ENCODE results near the gene SFXN5.

DNA sequence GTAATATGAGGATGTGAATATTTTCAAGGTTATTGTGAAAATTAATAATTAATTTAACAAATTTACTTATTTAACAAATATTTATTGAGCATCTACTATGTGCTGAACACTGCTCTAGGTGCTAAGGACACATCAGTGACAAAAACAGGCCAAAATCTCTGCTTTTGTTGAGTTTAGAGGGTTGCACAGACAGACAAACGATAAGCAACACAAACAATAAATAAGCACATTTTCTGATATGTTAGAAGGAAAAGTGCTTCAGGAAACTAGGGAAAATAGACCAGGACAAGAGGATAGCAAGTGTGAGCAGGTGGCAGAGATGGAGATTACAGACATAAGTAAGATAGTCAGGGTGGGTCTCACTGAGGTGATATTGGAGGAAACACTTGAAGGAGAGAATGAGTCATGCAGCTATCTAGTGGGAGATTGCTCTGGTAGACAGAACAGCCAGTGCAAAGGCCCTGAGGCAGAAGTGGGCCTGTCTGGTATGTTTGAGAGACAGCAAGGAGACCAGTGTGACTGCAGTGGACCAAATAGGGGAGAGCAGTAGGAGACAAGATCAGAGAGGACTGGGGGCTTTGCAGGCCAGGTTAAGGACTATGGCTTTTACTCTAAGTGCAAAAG lies 38.3 kb downstream of the SFXN5 start:
- TF ChIP-seq EZH2 (IDR thresholded peaks at IDR 0.05; ENCODE audit: low read length, missing control alignments) = no peak
- TF ChIP-seq, protein P1, sequence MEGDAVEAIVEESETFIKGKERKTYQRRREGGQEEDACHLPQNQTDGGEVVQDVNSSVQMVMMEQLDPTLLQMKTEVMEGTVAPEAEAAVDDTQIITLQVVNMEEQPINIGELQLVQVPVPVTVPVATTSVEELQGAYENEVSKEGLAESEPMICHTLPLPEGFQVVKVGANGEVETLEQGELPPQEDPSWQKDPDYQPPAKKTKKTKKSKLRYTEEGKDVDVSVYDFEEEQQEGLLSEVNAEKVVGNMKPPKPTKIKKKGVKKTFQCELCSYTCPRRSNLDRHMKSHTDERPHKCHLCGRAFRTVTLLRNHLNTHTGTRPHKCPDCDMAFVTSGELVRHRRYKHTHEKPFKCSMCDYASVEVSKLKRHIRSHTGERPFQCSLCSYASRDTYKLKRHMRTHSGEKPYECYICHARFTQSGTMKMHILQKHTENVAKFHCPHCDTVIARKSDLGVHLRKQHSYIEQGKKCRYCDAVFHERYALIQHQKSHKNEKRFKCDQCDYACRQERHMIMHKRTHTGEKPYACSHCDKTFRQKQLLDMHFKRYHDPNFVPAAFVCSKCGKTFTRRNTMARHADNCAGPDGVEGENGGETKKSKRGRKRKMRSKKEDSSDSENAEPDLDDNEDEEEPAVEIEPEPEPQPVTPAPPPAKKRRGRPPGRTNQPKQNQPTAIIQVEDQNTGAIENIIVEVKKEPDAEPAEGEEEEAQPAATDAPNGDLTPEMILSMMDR (conservative IDR thresholded peaks at IDR 0.05 in 1 of 2, IDR thresholded peaks at IDR 0.05 in 1 of 2; ENCODE audit: low read depth in 1 of 2, low read length in 2 of 2) = no peak

Measured in fibroblast of lung (primary cell).